SK-N-MC (cell line): ENCODE measurements around the gene RIMKLB.

Experiments used
- EZH2 ChIP-seq: fragments of 200-600 bp; sonication (generic); IDR thresholded peaks from one replicate; pipeline ENCODE4 v1.6.1; 2017; ENCODE audit warnings: antibody characterized with exemption
- POLR2AphosphoS5 ChIP-seq: IDR thresholded peaks from 2 replicates; pipeline ENCODE4 v1.6.1; 2012; ENCODE audit warnings: mild to moderate bottlenecking, low read depth, low read length, borderline replicate concordance

- no peak for TF ChIP-seq EZH2
- no peak for TF ChIP-seq POLR2AphosphoS5
These were observed 129.9 kb downstream of the RIMKLB start for GRCh38 chr12:8827551-8828256.
